Upper lobe of right lung (tissue), 1 donor: ENCODE measurements around the gene EID1. TPM values are rescaled to one million over a fixed set of nuclear protein-coding genes. Genes with fewer than 3 reads are reported as not detected.

Experiments
- ATAC-seq: fragments of 200-7000 bp; cut with Tn5 transposase; one replicate; pipeline ENCODE4 v1.9.1; 2020; ENCODE audit warnings: mild to moderate bottlenecking, moderate library complexity
- DNase-seq: peaks from one replicate; pipeline ENCODE4 v3.0.0-alpha.2; 2020
- H3K27ac ChIP-seq: fragments of 200-600 bp; one replicate; pipeline ENCODE4 v1.8.0; 2022
- H3K27me3 ChIP-seq: fragments of 200-600 bp; one replicate; pipeline ENCODE4 v1.8.0; 2022; ENCODE audit warnings: mild to moderate bottlenecking
- H3K36me3 ChIP-seq: fragments of 200-600 bp; one replicate; pipeline ENCODE4 v1.8.0; 2022
- H3K4me1 ChIP-seq: fragments of 200-600 bp; one replicate; pipeline ENCODE4 v1.8.0; 2022
- H3K4me3 ChIP-seq: fragments of 200-600 bp; one replicate; pipeline ENCODE4 v1.8.0; 2022; ENCODE audit warnings: mild to moderate bottlenecking
- H3K9me3 ChIP-seq: fragments of 200-600 bp; one replicate; pipeline ENCODE4 v1.8.0; 2022
- intact Hi-C: fragments of 100-400 bp; cut with DNase I; formaldehyde crosslinking; loops from one replicate; pipeline ENCODE4 v1.11.0; 2022
- total RNA-seq: library from RNA; stranded (reverse); fragmentation: NEBNext Ultra II Directional; extraction: Animal tissue kit (Norgen Biotek cat#: 25700); gene quantifications from one replicate; pipeline ENCODE4 v1.2.1, GENCODE V29; 2021
- TF ChIP-seq, protein P1 (sequence below): fragments of 200-600 bp; IDR thresholded peaks from one replicate; pipeline ENCODE4 v1.8.0; 2022; ENCODE audit warnings: antibody characterized with exemption
- donor health status: DM: no; HTN: yes; CAD: no; lungs with severe emphysema.

The EID1 gene
- total RNA-seq, 1 donor from 2014 or later: 95.3 TPM

DNA sequence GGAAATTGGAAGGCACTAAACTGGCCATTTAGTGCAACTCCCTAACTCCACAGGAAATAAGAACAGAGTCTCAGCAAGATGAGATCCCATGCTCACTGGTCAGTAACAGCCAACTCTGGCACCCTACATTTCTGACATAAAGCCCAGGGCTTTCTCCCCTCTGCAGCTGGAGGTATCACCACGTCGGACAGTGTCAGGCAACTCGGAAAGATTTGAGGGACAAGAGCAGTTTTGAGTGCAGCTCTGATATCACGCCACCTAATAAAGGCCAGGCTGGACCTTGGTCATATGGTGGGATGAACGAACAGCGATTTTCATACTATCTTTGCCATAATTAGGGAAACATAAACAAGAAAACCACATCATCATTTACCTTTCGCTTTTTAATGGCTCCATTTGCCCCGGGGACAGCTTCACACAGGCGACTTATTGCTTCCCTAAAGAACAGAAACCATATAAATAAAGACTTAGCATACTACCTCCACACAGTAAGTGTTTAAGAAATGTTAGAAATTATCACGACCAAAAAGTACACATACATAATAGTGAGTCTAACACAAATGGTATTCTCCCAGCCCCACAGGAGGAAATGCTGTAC, 12.5 kb downstream of the EID1 start:
- Histone ChIP-seq H3K27me3 (no peaks in the 10 kb centered on the region), H3K4me3 (no peak overlapping the region), H3K9me3 (no peaks in the 10 kb centered on the region), H3K27ac (no peak overlapping the region), H3K36me3 (no peaks in the 10 kb centered on the region), H3K4me1 (no peaks in the 10 kb centered on the region)
- no peak for ATAC-seq
- DNase-seq: no peak
- TF ChIP-seq, protein P1, sequence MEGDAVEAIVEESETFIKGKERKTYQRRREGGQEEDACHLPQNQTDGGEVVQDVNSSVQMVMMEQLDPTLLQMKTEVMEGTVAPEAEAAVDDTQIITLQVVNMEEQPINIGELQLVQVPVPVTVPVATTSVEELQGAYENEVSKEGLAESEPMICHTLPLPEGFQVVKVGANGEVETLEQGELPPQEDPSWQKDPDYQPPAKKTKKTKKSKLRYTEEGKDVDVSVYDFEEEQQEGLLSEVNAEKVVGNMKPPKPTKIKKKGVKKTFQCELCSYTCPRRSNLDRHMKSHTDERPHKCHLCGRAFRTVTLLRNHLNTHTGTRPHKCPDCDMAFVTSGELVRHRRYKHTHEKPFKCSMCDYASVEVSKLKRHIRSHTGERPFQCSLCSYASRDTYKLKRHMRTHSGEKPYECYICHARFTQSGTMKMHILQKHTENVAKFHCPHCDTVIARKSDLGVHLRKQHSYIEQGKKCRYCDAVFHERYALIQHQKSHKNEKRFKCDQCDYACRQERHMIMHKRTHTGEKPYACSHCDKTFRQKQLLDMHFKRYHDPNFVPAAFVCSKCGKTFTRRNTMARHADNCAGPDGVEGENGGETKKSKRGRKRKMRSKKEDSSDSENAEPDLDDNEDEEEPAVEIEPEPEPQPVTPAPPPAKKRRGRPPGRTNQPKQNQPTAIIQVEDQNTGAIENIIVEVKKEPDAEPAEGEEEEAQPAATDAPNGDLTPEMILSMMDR: no peak
- intact Hi-C loops: no loop called here

DNA sequence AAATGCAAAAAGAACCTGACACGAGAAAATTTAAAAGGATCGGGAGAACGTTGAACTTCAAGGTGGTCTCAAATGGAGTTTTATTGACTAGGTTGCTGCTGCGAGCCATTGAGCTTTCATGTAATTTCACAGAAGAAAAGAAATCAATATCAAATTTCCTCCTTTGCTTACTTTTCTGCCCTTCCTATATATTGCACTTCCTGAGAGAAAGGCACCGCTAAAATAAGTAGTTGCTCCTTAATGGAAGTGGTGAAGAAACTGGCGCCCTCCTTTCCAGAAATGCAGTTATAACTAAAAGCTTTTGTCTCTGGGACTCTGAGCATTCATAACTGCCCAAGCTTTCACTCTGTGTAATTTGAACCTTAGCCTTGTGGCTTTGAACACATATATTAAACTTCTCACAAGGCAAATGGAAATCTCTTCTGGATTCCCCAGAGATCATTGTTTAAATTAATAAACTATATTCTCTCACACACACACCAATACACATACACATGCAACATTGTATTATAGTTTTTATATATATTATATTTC, 13.4 kb downstream of the EID1 start:
- TF ChIP-seq, protein P1: no peak
- Histone ChIP-seq H3K4me1 (no peaks in the 10 kb centered on the region), H3K36me3 (no peaks in the 10 kb centered on the region), H3K9me3 (no peaks in the 10 kb centered on the region), H3K4me3 (no peak overlapping the region), H3K27ac (no peak overlapping the region), H3K27me3 (no peaks in the 10 kb centered on the region)
- intact Hi-C loops: no loop called here
- ATAC-seq (no peak), DNase-seq (no peak)

DNA sequence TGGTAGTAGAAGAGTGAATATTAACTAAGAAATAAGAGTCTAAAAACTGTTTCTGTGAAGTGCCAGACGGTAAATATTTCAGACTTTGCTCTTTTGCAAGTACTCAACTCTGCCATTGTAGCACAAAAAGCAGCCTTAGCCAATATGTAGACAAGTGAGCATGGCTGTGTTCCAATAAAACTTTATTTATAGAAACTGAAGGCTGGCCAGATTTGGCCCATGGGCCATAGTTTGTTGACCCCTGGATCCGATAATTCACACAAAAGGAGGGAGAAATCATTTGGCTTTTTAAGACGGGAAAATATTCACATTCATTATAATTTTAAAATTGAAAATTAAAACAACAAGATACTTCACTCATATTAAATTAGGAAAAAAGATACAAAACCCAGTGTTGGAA, 15.4 kb downstream of the EID1 start:
- no peak for ATAC-seq

DNA sequence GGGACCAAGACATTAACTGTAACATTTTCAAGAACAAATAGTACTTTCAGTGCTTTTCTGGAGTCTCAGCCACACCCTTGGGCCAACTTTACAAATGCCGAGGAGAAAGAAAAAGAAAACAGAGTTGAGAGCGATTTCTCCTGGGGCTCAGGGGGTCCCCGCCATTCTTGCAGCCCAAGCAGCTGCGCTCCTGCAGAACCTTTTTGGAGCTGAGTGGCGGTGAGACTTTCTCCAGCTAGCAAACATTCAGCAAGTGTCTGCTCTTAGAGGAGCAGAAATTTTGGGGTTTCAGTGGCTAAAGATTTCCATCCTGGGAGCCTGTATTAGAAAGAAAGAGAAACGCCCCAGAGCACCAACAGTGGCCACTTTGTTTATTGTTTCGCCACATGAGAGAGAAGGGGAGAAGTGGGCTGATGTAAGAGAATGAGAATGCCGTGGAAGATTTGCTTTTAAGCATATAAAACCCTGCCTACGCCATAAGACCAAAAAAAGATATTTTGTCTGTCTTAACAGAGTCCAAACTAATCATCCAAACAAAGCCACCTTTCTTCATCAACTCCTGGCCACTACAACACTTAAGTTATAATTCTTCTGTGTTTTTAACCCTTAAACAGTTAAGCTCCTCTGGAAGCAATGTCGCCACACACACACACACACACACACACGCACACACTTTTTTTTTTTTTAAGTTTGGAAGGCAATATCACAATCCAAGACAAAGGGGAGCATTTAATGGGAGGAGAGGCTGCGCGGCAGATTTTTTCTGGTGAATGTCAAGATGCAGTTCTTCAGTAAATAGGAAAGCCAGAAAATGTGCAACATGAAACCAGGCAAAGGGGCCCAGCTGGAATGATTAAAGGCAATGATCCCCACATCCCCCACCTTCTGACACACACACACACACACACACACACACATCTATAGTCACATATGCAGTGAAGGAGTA, 19.2 kb downstream of the EID1 start:
- peaks cover 5% of the 10 kb centered on the region for H3K4me1 ChIP-seq
- ATAC-seq (peak; percentile 22), DNase-seq (no peak)
- TF ChIP-seq, protein P1: no peak
- no peak overlapping the region for H3K4me3 ChIP-seq
- H3K27me3 ChIP-seq: no peaks in the 10 kb centered on the region
- H3K36me3 ChIP-seq: no peaks in the 10 kb centered on the region
- intact Hi-C loops: no loop called here
- no peaks in the 10 kb centered on the region for H3K9me3 ChIP-seq
- H3K27ac ChIP-seq: no peak overlapping the region

More for the DNA sequence above, 15.4 kb downstream of the EID1 start:
- Histone ChIP-seq H3K27ac (no peak overlapping the region), H3K36me3 (no peaks in the 10 kb centered on the region), H3K27me3 (no peaks in the 10 kb centered on the region), H3K4me1 (peaks cover 5% of the 10 kb centered on the region), H3K4me3 (no peak overlapping the region), H3K9me3 (no peaks in the 10 kb centered on the region)
- TF ChIP-seq, protein P1: no peak
- no peak for DNase-seq
- intact Hi-C loops: no loop called here

DNA sequence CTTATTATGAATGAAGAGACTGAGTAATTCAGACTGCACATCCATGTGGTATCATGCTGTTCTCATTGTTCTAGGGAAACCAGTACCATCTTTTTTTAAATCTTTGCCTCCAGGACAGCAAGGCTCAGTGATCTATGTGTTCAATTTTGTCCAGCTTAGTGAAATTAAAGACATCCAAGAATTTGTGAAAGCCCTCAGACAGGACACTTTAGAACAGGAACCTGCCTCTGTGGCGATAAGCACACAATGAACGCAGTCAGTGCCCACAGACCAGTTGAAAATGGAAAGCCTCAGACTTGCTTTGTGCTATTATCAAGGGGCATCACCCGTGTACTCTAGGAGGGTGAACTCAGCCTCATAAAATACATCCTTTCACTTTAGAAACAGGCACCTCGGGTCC, 20.1 kb downstream of the EID1 start:
- TF ChIP-seq, protein P1: no peak
- ATAC-seq: no peak

More for the DNA sequence above, 20.1 kb downstream of the EID1 start:
- no peaks in the 10 kb centered on the region for H3K36me3 ChIP-seq
- intact Hi-C loops: no loop called here
- no peaks in the 10 kb centered on the region for H3K27me3 ChIP-seq
- no peak overlapping the region for H3K4me3 ChIP-seq
- H3K27ac ChIP-seq: no peak overlapping the region
- no peak for DNase-seq
- peaks cover 5% of the 10 kb centered on the region for H3K4me1 ChIP-seq
- no peaks in the 10 kb centered on the region for H3K9me3 ChIP-seq
